Measurements from ENCODE around the gene IL7R. TPM values are rescaled to one million over a fixed set of nuclear protein-coding genes. Genes with fewer than 3 reads are reported as not detected.
"Not testable (repeated sequence)": the region's sequence is repeated elsewhere in the genome, so short reads cannot be mapped to it uniquely, and the experiment has no call there.

The IL7R gene
- total and polyA plus RNA-seq, 10 of the 15 experiments (the other 5 are each of a cell fraction or from before 2014, with no cell fraction given): 0.40 to 21.1 (median 0.85) TPM

GRCh38 chr5:35855187-35855586, 1.5 kb upstream of the IL7R start:
- no peak overlapping the region for H3K4me3 ChIP-seq
- no peak for ATAC-seq
- ChIA-PET POLR2A (interaction anchor here (0.9 to 3.2 kb wide), 6 partner anchors 12 to 632 kb away, joined by 3 to 17 read pairs (median 5); no protein-coding TSS in a partner anchor), CTCF (interaction anchor here (0.9 to 2.0 kb wide), 2 partner anchors 47 to 327 kb away, joined by 3 to 7 read pairs; no protein-coding TSS in a partner anchor), RAD21 (ENCODE audit: unreplicated experiment) (interaction anchor here (0.7 to 2.7 kb wide), 6 partner anchors 9 to 76 kb away, joined by 3 to 10 read pairs (median 4); no protein-coding TSS in a partner anchor), SMC1A (ENCODE audit: uncharacterized antibody, unreplicated experiment) (interaction anchor here (0.7 to 15.1 kb wide), 10 partner anchors 8 to 78 kb away, joined by 3 to 238 read pairs (median 5); no protein-coding TSS in a partner anchor)
- in situ Hi-C loops (cut with MboI): no loop called here
- no TSS peak for BruUV-seq (replicated peaks)
- intact Hi-C loops (cut with micrococcal nuclease; ENCODE audit: unreplicated experiment): no loop called here
- H3K9me3 ChIP-seq (replicated peaks; ENCODE audit: control insufficient read depth, insufficient read depth, low read length): no peaks in the 10 kb centered on the region; the same call in 2 of the 3 replicates
- H3K27me3 ChIP-seq (replicated peaks in 1 of 2; ENCODE audit: control insufficient read depth in 2 of 2, insufficient read depth in 2 of 2, low read length in 1 of 2): no peaks in the 10 kb centered on the region
- H3K9ac ChIP-seq (ENCODE audit: control insufficient read depth, insufficient read depth, low read length): no peak overlapping the region
- H2AFZ ChIP-seq (ENCODE audit: control insufficient read depth, low read depth, low read length): no peak overlapping the region
- H3K4me1 ChIP-seq (ENCODE audit: control insufficient read depth, insufficient read depth, low read length): peaks cover 18% of the 10 kb centered on the region
- DNase-seq (ENCODE audit: low read depth, low spot score): no peak
- no peaks in the 10 kb centered on the region for H3K79me2 ChIP-seq (ENCODE audit: control insufficient read depth, insufficient read depth, low read length)
- H3K4me2 ChIP-seq (ENCODE audit: control insufficient read depth, insufficient read depth): no peak overlapping the region
- TF ChIP-seq EZH2 (IDR thresholded peaks at IDR 0.05; ENCODE audit: borderline replicate concordance, control insufficient read depth, low read depth, low read length) (no peak), CBX3 (IDR thresholded peaks at IDR 0.05; ENCODE audit: borderline replicate concordance, low read depth) (no peak), JUND (IDR thresholded peaks at IDR 0.05; ENCODE audit: low read depth, low read length) (no peak), BCL11A (IDR thresholded peaks at IDR 0.05; ENCODE audit: low read depth, low read length) (no peak), FOXM1 (IDR thresholded peaks at IDR 0.05; ENCODE audit: low read depth, low read length) (no peak), CTCF (IDR thresholded peaks at IDR 0.05 in 2 of 3, conservative IDR thresholded peaks at IDR 0.05 in 1 of 3; ENCODE audit: control insufficient read depth in 2 of 3, extremely low read depth in 1 of 3, insufficient read depth in 1 of 3, low read depth in 3 of 3, low read length in 3 of 3) (no peak), SMC3 (IDR thresholded peaks at IDR 0.05; ENCODE audit: borderline replicate concordance, low read length) (no peak)
- TF ChIP-seq, protein P1, sequence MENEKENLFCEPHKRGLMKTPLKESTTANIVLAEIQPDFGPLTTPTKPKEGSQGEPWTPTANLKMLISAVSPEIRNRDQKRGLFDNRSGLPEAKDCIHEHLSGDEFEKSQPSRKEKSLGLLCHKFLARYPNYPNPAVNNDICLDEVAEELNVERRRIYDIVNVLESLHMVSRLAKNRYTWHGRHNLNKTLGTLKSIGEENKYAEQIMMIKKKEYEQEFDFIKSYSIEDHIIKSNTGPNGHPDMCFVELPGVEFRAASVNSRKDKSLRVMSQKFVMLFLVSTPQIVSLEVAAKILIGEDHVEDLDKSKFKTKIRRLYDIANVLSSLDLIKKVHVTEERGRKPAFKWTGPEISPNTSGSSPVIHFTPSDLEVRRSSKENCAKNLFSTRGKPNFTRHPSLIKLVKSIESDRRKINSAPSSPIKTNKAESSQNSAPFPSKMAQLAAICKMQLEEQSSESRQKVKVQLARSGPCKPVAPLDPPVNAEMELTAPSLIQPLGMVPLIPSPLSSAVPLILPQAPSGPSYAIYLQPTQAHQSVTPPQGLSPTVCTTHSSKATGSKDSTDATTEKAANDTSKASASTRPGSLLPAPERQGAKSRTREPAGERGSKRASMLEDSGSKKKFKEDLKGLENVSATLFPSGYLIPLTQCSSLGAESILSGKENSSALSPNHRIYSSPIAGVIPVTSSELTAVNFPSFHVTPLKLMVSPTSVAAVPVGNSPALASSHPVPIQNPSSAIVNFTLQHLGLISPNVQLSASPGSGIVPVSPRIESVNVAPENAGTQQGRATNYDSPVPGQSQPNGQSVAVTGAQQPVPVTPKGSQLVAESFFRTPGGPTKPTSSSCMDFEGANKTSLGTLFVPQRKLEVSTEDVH (IDR thresholded peaks at IDR 0.05; ENCODE audit: low read depth, partially characterized antibody): no peak
- 44% methylated on average over 1 of the region's 1 CpG for WGBS (ENCODE audit: insufficient coverage, insufficient replicate concordance, low lambda C conversion rate, missing lambda C conversion rate)
- no peaks in the 10 kb centered on the region for H4K20me1 ChIP-seq (ENCODE audit: control insufficient read depth, insufficient read depth)
- H3K27ac ChIP-seq (ENCODE audit: control insufficient read depth, insufficient read depth): no peak overlapping the region
- FAIRE-seq: no peak
- H3K36me3 ChIP-seq (ENCODE audit: control insufficient read depth in 2 of 2, insufficient read depth in 2 of 2, low read length in 1 of 2): no peaks in the 10 kb centered on the region

GRCh38 chr5:35856186-35856764, 416 bp upstream of the IL7R start:
- ChIA-PET CTCF (interaction anchor here (1.0 to 2.0 kb wide), 3 partner anchors 16 to 46 kb away, joined by 3 to 7 read pairs (median 3); no protein-coding TSS in a partner anchor), RAD21 (ENCODE audit: unreplicated experiment) (interaction anchor here (1.7 to 2.7 kb wide), 2 partner anchors 43 to 69 kb away, joined by 6 to 10 read pairs; no protein-coding TSS in a partner anchor), POLR2A (interaction anchor here (1.1 to 3.2 kb wide), 3 partner anchors 11 to 49 kb away, joined by 6 to 17 read pairs (median 6); no protein-coding TSS in a partner anchor), SMC1A (ENCODE audit: uncharacterized antibody, unreplicated experiment) (interaction anchor here (1.3 to 15.1 kb wide), 3 partner anchors 14 to 47 kb away, joined by 5 to 238 read pairs (median 5); no protein-coding TSS in a partner anchor)
- H3K4me1 ChIP-seq (ENCODE audit: control insufficient read depth, insufficient read depth, low read length): peaks cover 18% of the 10 kb centered on the region
- H3K4me2 ChIP-seq (ENCODE audit: control insufficient read depth, insufficient read depth); H4K20me1 ChIP-seq (ENCODE audit: control insufficient read depth, insufficient read depth); H3K9ac ChIP-seq (ENCODE audit: control insufficient read depth, insufficient read depth, low read length); in situ Hi-C loops (cut with MboI); FAIRE-seq; H2AFZ ChIP-seq (ENCODE audit: control insufficient read depth, low read depth, low read length); H3K27me3 ChIP-seq (replicated peaks in 1 of 2; ENCODE audit: control insufficient read depth in 2 of 2, insufficient read depth in 2 of 2, low read length in 1 of 2); H3K79me2 ChIP-seq (ENCODE audit: control insufficient read depth, insufficient read depth, low read length); ATAC-seq; H3K4me3 ChIP-seq; DNase-seq (ENCODE audit: low read depth, low spot score); H3K9me3 ChIP-seq (replicated peaks; ENCODE audit: control insufficient read depth, insufficient read depth, low read length); BruUV-seq (replicated peaks); H3K36me3 ChIP-seq (ENCODE audit: control insufficient read depth in 2 of 2, insufficient read depth in 2 of 2, low read length in 1 of 2): not testable (repeated sequence)
- peak overlapping the region; percentile 34; the same call in 1 of the 2 replicates for H3K27ac ChIP-seq (ENCODE audit: control insufficient read depth, insufficient read depth)
- WGBS (ENCODE audit: insufficient coverage, insufficient replicate concordance, low lambda C conversion rate, missing lambda C conversion rate): 60% methylated on average over 5 of the region's 5 CpGs
- intact Hi-C loops (cut with micrococcal nuclease; ENCODE audit: unreplicated experiment): loop anchor here (2.0 kb wide), 1 partner anchor 47 kb away; no protein-coding TSS in a partner anchor

Measured in GM12878 (cell line).